WTC11 (cell line): ENCODE results near the gene OR3A2. TPM values are rescaled to one million over a fixed set of nuclear protein-coding genes. Genes with fewer than 3 reads are reported as not detected.

Experiments used
- ATAC-seq: fragments of 200-7000 bp; cut with Tn5 transposase; 2 replicates; pipeline ENCODE4 v1.10.0; 2021; ENCODE audit warnings: mild to moderate bottlenecking, moderate library complexity
- CTCF ChIA-PET: fragments of 300-600 bp; sonication (Branson Sonifier 250); formaldehyde crosslinking; loops from one replicate; lab custom pipeline; 2021; ENCODE audit warnings: antibody characterized with exemption; lab: Charles Lee
- POLR2A ChIA-PET: fragments of 350-600 bp; sonication (Branson Sonifier 250); formaldehyde crosslinking; loops from one replicate; lab custom pipeline; 2021; ENCODE audit warnings: antibody characterized with exemption; lab: Charles Lee
- DNase-seq: peaks from one replicate; pipeline ENCODE4 v3.0.0; 2021; ENCODE audit warnings: low spot score
- H3K27ac Mint-ChIP-seq: 2 replicates; pipeline ENCODE4 v1.8.0; 2021; ENCODE audit warnings: mixed read lengths
- H3K27me3 Mint-ChIP-seq: 2 replicates; pipeline ENCODE4 v1.8.0; 2021; ENCODE audit warnings: low read depth, mild to moderate bottlenecking, moderate library complexity, mixed read lengths
- H3K36me3 Mint-ChIP-seq: 2 replicates; pipeline ENCODE4 v1.8.0; 2021; ENCODE audit warnings: mixed read lengths
- H3K4me1 Mint-ChIP-seq: 2 replicates; pipeline ENCODE4 v1.8.0; 2022; ENCODE audit warnings: mixed read lengths
- H3K4me3 Mint-ChIP-seq: 2 replicates; pipeline ENCODE4 v1.8.0; 2021; ENCODE audit warnings: mild to moderate bottlenecking, moderate library complexity, mixed read lengths
- H3K9me3 Mint-ChIP-seq: 2 replicates; pipeline ENCODE4 v1.8.0; 2021; ENCODE audit warnings: mixed read lengths
- CBFB ChIP-seq: sonication (generic); formaldehyde crosslinking; IDR thresholded peaks from 2 replicates; pipeline ENCODE4 v1.8.1; 2022; ENCODE audit warnings: mild to moderate bottlenecking, low read depth, missing genetic modification reagents
- ELF4 ChIP-seq: sonication (generic); formaldehyde crosslinking; IDR thresholded peaks from 2 replicates; pipeline ENCODE4 v1.8.1; 2022; ENCODE audit warnings: low read depth, mild to moderate bottlenecking, moderate library complexity, missing genetic modification reagents
- ETV6 ChIP-seq: sonication (generic); formaldehyde crosslinking; IDR thresholded peaks from 2 replicates; pipeline ENCODE4 v1.8.1; 2022; ENCODE audit warnings: mild to moderate bottlenecking, missing genetic modification reagents
- GRHL2 ChIP-seq: fragments of 250-450 bp; sonication (Bioruptor Pico); IDR thresholded peaks from 2 replicates; pipeline ENCODE4 v1.8.0; 2022; ENCODE audit warnings: mild to moderate bottlenecking, moderate library complexity; ENCODE audit not compliant: insufficient replicate concordance, severe bottlenecking
- GTF2I ChIP-seq: fragments of 250-450 bp; sonication (Bioruptor Pico); conservative IDR thresholded peaks from 2 replicates; pipeline ENCODE4 v1.4.0; 2021; ENCODE audit warnings: mild to moderate bottlenecking
- JAZF1 ChIP-seq: fragments of 250-450 bp; sonication (Bioruptor Pico); IDR thresholded peaks from 2 replicates; pipeline ENCODE4 v1.9.0; 2021; ENCODE audit warnings: moderate library complexity, mild to moderate bottlenecking, inconsistent platforms
- KAT7 ChIP-seq: sonication (generic); formaldehyde crosslinking; IDR thresholded peaks from 2 replicates; pipeline ENCODE4 v1.8.1; 2023; ENCODE audit warnings: missing genetic modification reagents, mild to moderate bottlenecking, borderline replicate concordance
- NFE2L1 ChIP-seq: sonication (generic); formaldehyde crosslinking; IDR thresholded peaks from 2 replicates; pipeline ENCODE4 v1.8.1; 2023; ENCODE audit warnings: missing genetic modification reagents
- NR1H2 ChIP-seq: sonication (generic); formaldehyde crosslinking; IDR thresholded peaks from 2 replicates; pipeline ENCODE4 v1.9.0; 2021; ENCODE audit warnings: mild to moderate bottlenecking, moderate library complexity, missing genetic modification reagents
- NR2C2 ChIP-seq: sonication (generic); formaldehyde crosslinking; IDR thresholded peaks from 2 replicates; pipeline ENCODE4 v1.8.0; 2022; ENCODE audit warnings: mild to moderate bottlenecking, missing genetic modification reagents
- SMAD3 ChIP-seq: sonication (generic); formaldehyde crosslinking; IDR thresholded peaks from 2 replicates; pipeline ENCODE4 v1.8.0; 2022; ENCODE audit warnings: missing genetic modification reagents, mild to moderate bottlenecking, borderline replicate concordance
- TEAD1 ChIP-seq: sonication (generic); formaldehyde crosslinking; IDR thresholded peaks from 2 replicates; pipeline ENCODE4 v1.8.0; 2022; ENCODE audit warnings: mild to moderate bottlenecking, missing genetic modification reagents
- ZNF396 ChIP-seq: fragments of 250-450 bp; sonication (Bioruptor Pico); IDR thresholded peaks from 2 replicates; pipeline ENCODE4 v1.8.0; 2021; ENCODE audit warnings: mild to moderate bottlenecking, moderate library complexity, borderline replicate concordance
- ZNF416 ChIP-seq: fragments of 250-450 bp; sonication (Bioruptor Pico); IDR thresholded peaks from 2 replicates; pipeline ENCODE4 v1.9.0; 2021; ENCODE audit warnings: mild to moderate bottlenecking, inconsistent platforms
- ZNF423 ChIP-seq: fragments of 250-450 bp; sonication (Bioruptor Pico); IDR thresholded peaks from 2 replicates; pipeline ENCODE4 v2.1.2; 2022; ENCODE audit warnings: mild to moderate bottlenecking, moderate library complexity
- total RNA-seq: library from RNA; stranded (reverse); gene quantifications from 3 replicates; pipeline ENCODE4 v1.2.3, GENCODE V29; 2021
- TF ChIP-seq, protein P1 (sequence below): sonication (generic); formaldehyde crosslinking; IDR thresholded peaks from 2 replicates; pipeline ENCODE4 v1.8.1; 2023; ENCODE audit warnings: mild to moderate bottlenecking, missing genetic modification reagents
- TF ChIP-seq, protein P2 (sequence below): sonication (generic); formaldehyde crosslinking; IDR thresholded peaks from 2 replicates; pipeline ENCODE4 v1.8.1; 2022; ENCODE audit warnings: missing genetic modification reagents, borderline replicate concordance
- TF ChIP-seq, protein P3 (sequence below): fragments of 250-450 bp; sonication (Bioruptor Pico); IDR thresholded peaks from 2 replicates; pipeline ENCODE4 v2.1.2; 2022; ENCODE audit warnings: mild to moderate bottlenecking, moderate library complexity
- TF ChIP-seq, protein P4 (sequence below): sonication (generic); formaldehyde crosslinking; IDR thresholded peaks from 2 replicates; pipeline ENCODE4 v1.8.1; 2023; ENCODE audit warnings: mild to moderate bottlenecking, missing genetic modification reagents, moderate library complexity
- TF ChIP-seq, protein P5 (sequence below): sonication (generic); formaldehyde crosslinking; IDR thresholded peaks from 2 replicates; pipeline ENCODE4 v1.8.1; 2022; ENCODE audit warnings: mild to moderate bottlenecking, moderate library complexity, missing genetic modification reagents
- TF ChIP-seq, protein P6 (sequence below): sonication (generic); formaldehyde crosslinking; IDR thresholded peaks from 2 replicates; pipeline ENCODE4 v1.8.0; 2022; ENCODE audit warnings: mild to moderate bottlenecking, missing genetic modification reagents
- TF ChIP-seq, protein P7 (sequence below): sonication (generic); formaldehyde crosslinking; conservative IDR thresholded peaks from 2 replicates; pipeline ENCODE4 v1.8.1; 2022; ENCODE audit warnings: mild to moderate bottlenecking, missing genetic modification reagents
- TF ChIP-seq, protein P8 (sequence below): sonication (generic); formaldehyde crosslinking; conservative IDR thresholded peaks from 2 replicates; pipeline ENCODE4 v1.8.1; 2023; ENCODE audit warnings: mild to moderate bottlenecking, low read depth, missing genetic modification reagents, moderate library complexity
- TF ChIP-seq, protein P9 (sequence below): sonication (generic); formaldehyde crosslinking; IDR thresholded peaks from 2 replicates; pipeline ENCODE4 v1.8.1; 2022; ENCODE audit warnings: mild to moderate bottlenecking, missing genetic modification reagents, moderate library complexity, borderline replicate concordance

The OR3A2 gene
- total RNA-seq, 1 experiment from 2014 or later: not detected

DNA sequence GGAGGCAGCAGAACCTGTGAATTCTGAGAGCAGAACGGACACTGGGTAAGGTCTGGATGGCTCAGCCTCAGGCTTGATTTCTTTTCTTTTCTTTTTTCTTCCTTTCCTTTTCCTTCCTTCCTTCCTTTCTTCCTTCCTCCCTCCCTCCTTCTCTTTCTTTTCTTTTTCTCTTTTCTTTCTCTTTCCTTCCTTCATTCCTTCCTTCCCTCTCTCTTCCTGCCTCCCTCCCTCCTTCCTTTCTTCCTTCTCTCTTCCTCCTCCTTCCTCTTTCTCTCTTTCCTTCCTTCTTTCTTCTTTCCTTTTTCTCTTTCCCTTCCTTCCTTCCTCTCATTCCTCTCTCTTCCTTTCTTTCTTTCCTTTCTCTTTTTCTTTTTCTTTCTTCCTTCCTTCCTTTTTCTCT, 125.9 kb downstream of the OR3A2 start:
- no peak overlapping the region for H3K4me3 Mint-ChIP-seq
- ChIA-PET POLR2A (no interaction called here), CTCF (no interaction called here)
- TF ChIP-seq, protein P1, sequence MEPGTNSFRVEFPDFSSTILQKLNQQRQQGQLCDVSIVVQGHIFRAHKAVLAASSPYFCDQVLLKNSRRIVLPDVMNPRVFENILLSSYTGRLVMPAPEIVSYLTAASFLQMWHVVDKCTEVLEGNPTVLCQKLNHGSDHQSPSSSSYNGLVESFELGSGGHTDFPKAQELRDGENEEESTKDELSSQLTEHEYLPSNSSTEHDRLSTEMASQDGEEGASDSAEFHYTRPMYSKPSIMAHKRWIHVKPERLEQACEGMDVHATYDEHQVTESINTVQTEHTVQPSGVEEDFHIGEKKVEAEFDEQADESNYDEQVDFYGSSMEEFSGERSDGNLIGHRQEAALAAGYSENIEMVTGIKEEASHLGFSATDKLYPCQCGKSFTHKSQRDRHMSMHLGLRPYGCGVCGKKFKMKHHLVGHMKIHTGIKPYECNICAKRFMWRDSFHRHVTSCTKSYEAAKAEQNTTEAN (CRISPR knock-in tag): no peak
- no peak for TF ChIP-seq ETV6
- TF ChIP-seq CBFB (CRISPR knock-in tag): no peak
- TF ChIP-seq, protein P2, sequence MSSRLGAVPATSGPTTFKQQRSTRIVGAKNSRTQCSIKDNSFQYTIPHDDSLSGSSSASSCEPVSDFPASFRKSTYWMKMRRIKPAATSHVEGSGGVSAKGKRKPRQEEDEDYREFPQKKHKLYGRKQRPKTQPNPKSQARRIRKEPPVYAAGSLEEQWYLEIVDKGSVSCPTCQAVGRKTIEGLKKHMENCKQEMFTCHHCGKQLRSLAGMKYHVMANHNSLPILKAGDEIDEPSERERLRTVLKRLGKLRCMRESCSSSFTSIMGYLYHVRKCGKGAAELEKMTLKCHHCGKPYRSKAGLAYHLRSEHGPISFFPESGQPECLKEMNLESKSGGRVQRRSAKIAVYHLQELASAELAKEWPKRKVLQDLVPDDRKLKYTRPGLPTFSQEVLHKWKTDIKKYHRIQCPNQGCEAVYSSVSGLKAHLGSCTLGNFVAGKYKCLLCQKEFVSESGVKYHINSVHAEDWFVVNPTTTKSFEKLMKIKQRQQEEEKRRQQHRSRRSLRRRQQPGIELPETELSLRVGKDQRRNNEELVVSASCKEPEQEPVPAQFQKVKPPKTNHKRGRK (CRISPR knock-in tag): peak; percentile 61; the same call in 1 of the 2 replicates
- TF ChIP-seq NR1H2 (CRISPR knock-in tag): no peak
- TF ChIP-seq, protein P3, sequence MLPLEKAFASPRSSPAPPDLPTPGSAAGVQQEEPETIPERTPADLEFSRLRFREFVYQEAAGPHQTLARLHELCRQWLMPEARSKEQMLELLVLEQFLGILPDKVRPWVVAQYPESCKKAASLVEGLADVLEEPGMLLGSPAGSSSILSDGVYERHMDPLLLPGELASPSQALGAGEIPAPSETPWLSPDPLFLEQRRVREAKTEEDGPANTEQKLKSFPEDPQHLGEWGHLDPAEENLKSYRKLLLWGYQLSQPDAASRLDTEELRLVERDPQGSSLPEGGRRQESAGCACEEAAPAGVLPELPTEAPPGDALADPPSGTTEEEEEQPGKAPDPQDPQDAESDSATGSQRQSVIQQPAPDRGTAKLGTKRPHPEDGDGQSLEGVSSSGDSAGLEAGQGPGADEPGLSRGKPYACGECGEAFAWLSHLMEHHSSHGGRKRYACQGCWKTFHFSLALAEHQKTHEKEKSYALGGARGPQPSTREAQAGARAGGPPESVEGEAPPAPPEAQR (CRISPR knock-in tag): no peak
- TF ChIP-seq, protein P4, sequence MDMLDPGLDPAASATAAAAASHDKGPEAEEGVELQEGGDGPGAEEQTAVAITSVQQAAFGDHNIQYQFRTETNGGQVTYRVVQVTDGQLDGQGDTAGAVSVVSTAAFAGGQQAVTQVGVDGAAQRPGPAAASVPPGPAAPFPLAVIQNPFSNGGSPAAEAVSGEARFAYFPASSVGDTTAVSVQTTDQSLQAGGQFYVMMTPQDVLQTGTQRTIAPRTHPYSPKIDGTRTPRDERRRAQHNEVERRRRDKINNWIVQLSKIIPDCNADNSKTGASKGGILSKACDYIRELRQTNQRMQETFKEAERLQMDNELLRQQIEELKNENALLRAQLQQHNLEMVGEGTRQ (CRISPR knock-in tag): no peak
- no peak overlapping the region for H3K27ac Mint-ChIP-seq
- DNase-seq (no peak), ATAC-seq (no peak)
- peaks cover 8% of the 10 kb centered on the region for H3K4me1 Mint-ChIP-seq
- H3K36me3 Mint-ChIP-seq: peaks cover 6% of the 10 kb centered on the region
- peaks cover 22% of the 10 kb centered on the region for H3K9me3 Mint-ChIP-seq
- peaks cover 5% of the 10 kb centered on the region for H3K27me3 Mint-ChIP-seq

DNA sequence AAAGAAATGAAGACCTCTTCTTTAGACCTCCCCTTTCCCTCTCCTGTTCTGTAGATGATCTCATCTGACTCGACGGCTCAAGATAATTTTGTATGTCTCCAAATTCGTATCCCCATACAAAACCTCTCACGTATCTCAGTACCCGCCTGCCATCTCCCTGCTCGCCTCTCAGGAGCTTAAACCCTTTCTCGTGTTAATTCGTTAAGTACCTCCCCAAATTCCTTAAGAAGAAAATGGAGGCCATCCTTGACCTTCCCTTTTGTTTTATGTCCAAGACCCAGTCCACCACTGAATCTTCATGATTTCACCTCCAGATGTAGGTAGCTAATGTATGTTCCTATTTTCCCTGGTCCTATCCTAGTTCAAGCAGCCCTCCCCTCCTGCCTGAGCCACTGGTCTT, 129.5 kb downstream of the OR3A2 start:
- TF ChIP-seq, protein P5, sequence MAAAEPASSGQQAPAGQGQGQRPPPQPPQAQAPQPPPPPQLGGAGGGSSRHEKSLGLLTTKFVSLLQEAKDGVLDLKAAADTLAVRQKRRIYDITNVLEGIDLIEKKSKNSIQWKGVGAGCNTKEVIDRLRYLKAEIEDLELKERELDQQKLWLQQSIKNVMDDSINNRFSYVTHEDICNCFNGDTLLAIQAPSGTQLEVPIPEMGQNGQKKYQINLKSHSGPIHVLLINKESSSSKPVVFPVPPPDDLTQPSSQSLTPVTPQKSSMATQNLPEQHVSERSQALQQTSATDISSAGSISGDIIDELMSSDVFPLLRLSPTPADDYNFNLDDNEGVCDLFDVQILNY (CRISPR knock-in tag): no peak
- TF ChIP-seq SMAD3 (CRISPR knock-in tag) (no peak), ETV6 (no peak), ZNF396 (CRISPR knock-in tag) (no peak), GRHL2 (CRISPR knock-in tag) (no peak), ZNF416 (CRISPR knock-in tag) (no peak), NR1H2 (CRISPR knock-in tag) (no peak), TEAD1 (CRISPR knock-in tag) (no peak), NFE2L1 (CRISPR knock-in tag) (no peak), ZNF423 (CRISPR knock-in tag) (no peak), NR2C2 (CRISPR knock-in tag) (no peak), JAZF1 (no peak), KAT7 (CRISPR knock-in tag) (no peak), ELF4 (CRISPR knock-in tag) (no peak), GTF2I (CRISPR knock-in tag) (no peak)
- TF ChIP-seq, protein P6, sequence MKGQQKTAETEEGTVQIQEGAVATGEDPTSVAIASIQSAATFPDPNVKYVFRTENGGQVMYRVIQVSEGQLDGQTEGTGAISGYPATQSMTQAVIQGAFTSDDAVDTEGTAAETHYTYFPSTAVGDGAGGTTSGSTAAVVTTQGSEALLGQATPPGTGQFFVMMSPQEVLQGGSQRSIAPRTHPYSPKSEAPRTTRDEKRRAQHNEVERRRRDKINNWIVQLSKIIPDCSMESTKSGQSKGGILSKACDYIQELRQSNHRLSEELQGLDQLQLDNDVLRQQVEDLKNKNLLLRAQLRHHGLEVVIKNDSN (CRISPR knock-in tag): no peak
- TF ChIP-seq, protein P7, sequence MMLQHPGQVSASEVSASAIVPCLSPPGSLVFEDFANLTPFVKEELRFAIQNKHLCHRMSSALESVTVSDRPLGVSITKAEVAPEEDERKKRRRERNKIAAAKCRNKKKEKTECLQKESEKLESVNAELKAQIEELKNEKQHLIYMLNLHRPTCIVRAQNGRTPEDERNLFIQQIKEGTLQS (CRISPR knock-in tag): no peak
- TF ChIP-seq, protein P8, sequence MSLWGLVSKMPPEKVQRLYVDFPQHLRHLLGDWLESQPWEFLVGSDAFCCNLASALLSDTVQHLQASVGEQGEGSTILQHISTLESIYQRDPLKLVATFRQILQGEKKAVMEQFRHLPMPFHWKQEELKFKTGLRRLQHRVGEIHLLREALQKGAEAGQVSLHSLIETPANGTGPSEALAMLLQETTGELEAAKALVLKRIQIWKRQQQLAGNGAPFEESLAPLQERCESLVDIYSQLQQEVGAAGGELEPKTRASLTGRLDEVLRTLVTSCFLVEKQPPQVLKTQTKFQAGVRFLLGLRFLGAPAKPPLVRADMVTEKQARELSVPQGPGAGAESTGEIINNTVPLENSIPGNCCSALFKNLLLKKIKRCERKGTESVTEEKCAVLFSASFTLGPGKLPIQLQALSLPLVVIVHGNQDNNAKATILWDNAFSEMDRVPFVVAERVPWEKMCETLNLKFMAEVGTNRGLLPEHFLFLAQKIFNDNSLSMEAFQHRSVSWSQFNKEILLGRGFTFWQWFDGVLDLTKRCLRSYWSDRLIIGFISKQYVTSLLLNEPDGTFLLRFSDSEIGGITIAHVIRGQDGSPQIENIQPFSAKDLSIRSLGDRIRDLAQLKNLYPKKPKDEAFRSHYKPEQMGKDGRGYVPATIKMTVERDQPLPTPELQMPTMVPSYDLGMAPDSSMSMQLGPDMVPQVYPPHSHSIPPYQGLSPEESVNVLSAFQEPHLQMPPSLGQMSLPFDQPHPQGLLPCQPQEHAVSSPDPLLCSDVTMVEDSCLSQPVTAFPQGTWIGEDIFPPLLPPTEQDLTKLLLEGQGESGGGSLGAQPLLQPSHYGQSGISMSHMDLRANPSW (CRISPR knock-in tag): no peak
- TF ChIP-seq, protein P9, sequence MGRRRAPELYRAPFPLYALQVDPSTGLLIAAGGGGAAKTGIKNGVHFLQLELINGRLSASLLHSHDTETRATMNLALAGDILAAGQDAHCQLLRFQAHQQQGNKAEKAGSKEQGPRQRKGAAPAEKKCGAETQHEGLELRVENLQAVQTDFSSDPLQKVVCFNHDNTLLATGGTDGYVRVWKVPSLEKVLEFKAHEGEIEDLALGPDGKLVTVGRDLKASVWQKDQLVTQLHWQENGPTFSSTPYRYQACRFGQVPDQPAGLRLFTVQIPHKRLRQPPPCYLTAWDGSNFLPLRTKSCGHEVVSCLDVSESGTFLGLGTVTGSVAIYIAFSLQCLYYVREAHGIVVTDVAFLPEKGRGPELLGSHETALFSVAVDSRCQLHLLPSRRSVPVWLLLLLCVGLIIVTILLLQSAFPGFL (CRISPR knock-in tag): no peak
- peaks cover 8% of the 10 kb centered on the region for H3K4me1 Mint-ChIP-seq
- H3K27ac Mint-ChIP-seq: no peak overlapping the region
- peaks cover 14% of the 10 kb centered on the region for H3K36me3 Mint-ChIP-seq
- peaks cover 7% of the 10 kb centered on the region for H3K27me3 Mint-ChIP-seq
- peak; percentile 39 for ATAC-seq
- H3K4me3 Mint-ChIP-seq: no peak overlapping the region
- peaks cover 35% of the 10 kb centered on the region for H3K9me3 Mint-ChIP-seq
- no peak for DNase-seq
- POLR2A ChIA-PET: interaction anchor here (0.6 kb wide), 1 partner anchor 62 kb away, joined by 4 read pairs; no protein-coding TSS in a partner anchor
- CTCF ChIA-PET: no interaction called here
